NCI-H2029 (cell line): Measurements from ENCODE around the gene VTI1A.

ENCODE experiments used
- DNase-seq: peaks from one replicate; lab custom pipeline; 2025; lab: John Stamatoyannopoulos, UW

Gene VTI1A

DNA sequence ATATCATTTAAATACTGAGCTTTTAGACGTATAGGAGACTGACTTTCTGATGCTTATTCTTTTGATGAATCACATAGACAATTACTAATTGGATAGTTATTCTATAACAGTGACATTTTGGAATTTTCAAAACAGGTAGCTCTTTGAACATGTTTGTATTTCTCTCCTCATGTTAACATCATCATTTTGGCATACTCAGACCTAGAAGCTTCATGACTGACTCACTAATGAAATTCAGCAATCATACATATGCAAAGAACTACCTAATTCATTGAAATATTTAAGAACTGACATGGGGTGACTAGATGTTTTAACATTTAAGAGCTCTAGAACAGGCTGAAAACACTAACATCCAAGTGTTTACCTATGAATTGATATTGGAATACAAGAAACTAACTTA is 192.3 kb downstream of the VTI1A start:
- no peak for DNase-seq

DNA sequence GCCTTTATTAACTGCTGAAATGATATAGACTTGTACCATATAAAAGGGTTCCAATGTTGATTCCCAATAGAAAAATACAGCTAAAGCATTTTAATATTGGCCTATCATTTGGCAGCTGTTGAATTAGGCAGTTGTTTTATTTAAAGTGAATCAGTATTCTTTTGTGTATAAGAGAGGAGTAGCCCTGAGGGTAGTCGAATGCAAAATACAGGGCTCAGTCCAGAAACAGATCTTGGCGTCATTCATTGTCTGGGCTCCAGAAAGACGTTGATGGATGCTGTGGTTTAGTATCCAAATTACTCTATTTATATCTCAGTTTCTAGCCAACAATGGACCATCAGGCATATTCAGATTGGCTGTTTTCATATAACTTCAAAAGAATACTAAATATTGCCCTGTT is 193.6 kb downstream of the VTI1A start:
- no peak for DNase-seq

DNA sequence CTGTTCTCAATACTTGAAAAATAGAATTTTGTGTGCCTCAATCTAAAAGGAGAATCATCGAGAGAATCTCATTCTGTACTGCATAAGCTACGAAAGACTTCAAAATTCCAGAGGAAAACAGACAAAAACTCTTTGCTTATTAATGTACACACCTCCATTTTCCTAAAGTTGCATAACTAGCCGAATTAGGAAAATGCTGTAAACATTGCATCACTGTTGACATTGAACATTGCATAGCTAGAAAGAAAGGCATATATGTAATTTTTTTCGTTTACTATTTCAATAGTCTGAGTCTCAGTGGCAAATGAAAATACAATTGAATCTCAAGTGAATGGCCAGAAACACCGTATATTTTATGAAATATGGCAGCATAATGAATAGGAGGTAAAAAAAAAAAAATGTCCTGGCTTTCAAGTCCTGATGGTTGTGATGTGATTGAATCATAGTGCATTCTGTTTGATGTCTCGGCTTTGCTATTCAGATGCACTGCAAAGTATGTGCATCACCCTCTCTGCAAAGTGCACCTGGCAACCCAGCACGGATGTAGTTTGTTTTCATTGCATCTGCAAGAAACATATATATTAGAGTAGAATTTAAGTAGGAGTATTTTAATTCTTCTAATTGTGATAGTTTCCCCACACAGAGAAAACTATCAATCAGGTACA is 196.7 kb downstream of the VTI1A start:
- no peak for DNase-seq

DNA sequence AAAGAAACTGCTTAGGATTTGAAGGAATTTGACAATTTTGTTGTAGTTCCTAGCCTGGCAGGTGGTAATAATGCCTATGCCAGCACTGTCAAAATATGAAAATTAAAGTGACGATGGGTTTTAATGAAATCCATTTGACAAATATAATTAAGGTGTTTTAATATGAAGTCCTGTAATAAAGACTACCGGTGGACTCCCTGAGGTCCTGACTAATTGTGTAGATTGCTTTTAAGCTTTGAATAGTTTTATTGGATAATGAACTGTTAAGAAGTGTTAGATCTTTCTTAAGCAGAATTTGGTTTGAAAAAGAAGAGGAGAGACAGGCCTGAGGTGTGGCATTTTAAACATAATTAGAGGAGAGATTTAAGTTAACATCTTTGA is 197.2 kb downstream of the VTI1A start:
- no peak for DNase-seq

DNA sequence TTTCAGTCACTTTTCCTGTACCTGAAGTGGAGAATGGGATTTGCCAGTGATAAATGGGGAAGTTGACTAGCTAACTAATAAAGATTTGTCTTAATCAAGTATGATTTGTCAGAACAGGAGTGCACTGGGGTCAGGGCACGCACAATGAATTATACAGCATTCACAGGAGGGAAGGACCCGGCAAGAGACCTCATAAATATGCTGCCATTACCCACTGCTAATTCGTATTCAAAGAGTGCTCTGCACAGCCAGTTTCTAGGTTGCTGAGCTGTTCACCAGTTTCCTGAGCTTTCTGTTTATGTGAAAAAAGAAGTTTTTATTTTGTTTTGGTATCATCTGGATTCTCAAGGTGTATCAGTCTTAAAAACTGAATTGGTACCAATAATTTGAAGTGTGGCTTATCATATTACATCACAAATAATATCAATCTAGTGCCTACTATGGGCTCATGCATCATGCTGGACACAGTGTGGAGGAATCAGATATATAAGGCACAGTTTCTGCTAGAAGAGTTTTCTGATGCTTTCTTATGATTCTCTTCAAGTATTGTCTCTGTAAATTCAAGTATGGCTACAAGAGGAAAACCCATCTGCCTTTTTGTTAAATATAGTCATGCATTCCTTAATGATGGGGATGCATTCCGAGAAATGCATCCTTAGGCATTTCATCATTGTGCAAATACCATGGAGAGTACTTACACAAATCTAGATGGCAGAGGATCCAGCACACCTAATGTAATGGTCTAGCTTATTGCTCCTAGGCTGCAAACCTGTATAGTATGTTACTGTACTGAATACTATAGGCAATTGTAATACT is 202.2 kb downstream of the VTI1A start:
- DNase-seq: no peak

DNA sequence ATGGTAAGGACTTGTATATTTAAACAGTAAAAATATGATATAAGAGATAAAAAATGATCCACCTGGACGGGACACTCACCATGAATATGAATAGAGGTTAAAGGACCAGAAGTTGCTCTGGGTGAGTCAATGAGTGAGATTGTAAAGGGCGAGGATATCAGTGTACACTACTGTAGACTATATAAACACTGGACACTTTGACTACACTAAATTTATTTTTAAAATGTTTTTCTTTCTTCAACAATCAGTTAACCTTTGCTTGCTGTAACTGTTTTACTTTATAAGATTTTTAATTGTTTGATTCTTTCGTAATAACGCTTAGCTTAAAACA is 202.8 kb downstream of the VTI1A start:
- no peak for DNase-seq

DNA sequence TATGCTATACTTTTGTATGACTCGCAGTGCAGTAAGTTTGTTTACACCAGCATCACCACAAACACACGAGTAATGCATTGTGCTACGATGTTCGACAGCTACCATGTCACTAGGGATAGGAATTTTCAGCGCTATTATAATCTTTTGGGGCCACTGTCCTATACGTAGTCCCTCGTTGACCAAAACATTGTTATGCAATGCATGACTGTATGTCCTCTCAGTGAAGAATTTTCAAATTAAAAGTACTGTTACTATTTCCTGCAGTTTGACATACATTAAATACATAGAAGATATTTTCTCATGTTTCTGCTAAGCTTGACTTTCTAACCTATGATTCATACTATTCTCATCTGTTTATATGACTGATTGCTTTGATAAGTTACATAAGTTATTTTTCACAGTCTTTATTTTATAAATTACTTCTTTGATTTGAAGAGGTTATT is 203.6 kb downstream of the VTI1A start:
- no peak for DNase-seq

DNA sequence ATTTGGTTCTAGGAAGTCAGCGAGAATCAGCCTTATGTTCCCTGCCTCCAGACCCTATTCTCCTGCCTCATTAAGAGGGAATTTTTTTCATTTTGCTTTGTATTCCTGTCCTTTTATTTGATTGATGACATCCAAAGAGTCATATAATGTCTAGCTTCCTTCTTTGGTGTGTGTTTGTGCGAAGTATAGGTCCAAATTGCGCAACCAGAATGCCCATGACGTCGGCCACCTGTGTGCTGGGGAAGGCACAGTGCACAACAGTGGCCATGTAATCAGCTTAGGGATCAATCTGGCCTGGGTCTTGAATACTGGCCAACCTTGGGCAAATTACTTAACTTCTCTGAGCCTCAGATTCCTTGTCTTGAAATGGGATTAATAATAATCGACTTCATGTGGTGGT is 206.2 kb downstream of the VTI1A start:
- DNase-seq: no peak

DNA sequence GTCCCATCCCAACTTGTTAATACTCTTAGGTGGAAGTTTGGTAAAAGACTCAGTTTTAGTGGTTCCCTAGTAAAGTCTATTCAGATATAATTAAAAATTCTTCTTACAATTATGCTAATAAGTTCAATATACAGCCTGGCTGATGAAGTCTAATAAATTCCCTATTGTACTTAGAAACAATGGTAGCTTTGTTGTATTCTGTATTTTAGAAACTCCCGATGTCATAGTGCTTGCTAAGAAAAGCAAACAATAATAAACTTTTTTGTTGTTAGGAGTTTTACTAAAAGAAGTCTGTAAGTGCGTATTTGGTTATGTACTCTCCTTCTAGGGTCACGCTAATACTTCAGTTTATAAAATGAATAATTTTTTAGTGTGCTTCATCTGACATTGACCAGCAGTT is 206.8 kb downstream of the VTI1A start:
- DNase-seq: no peak

DNA sequence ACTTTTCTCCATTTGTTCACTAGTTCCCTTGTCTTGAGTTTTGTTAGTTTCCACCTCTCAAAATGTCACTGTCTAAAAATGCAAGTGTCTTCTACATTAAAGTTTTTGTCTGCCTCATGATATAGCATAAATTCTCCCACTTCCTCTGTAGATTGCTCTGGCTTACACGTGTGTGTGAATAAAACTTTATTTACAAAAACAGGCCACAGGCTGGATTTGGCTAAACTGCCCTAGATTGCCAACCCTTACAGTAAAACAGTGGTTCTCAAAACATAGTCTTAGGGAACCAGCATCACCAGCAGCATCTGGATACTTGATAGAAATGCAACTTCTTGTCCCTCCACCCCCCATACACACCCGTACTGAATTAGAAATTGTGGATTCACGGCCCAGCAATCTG is 207.8 kb downstream of the VTI1A start:
- no peak for DNase-seq

DNA sequence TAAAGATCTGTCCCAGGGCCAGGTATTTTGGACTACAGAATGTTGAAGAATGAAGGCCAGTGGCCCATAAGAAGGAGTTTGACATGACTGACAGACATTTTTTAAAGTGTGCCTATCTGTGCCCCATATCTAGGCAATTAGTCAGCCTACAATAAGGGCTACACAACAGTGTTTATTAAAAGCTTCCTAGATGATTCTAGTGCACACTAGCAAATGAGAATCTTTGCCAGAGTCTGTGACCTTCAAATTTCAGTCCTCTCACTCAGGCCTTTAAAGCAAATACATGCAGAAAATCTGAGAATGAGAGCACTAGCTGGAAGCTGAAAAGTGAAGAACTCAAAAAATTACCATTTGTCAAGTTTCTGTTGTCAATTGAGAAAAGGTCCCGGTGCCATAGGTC is 208.7 kb downstream of the VTI1A start:
- DNase-seq: no peak

DNA sequence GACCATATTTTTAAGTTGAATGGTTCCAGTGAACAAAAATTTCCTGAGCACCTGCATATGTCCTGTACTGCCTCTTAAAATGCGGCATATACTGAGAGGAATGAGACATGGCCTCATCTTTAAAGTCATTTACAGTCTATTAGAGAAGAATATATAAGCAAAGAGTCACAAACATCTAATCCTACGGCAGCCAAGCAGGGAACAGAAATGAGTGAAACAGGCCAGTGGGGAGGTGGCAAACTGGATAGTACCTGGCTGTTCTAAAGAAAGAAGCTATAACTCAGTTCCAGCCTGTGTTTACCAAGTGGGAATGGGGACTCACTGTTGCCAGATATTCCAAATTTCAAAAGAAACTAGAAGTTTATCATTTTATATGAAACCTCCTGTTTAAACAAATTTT is 211.4 kb downstream of the VTI1A start:
- DNase-seq: no peak

DNA sequence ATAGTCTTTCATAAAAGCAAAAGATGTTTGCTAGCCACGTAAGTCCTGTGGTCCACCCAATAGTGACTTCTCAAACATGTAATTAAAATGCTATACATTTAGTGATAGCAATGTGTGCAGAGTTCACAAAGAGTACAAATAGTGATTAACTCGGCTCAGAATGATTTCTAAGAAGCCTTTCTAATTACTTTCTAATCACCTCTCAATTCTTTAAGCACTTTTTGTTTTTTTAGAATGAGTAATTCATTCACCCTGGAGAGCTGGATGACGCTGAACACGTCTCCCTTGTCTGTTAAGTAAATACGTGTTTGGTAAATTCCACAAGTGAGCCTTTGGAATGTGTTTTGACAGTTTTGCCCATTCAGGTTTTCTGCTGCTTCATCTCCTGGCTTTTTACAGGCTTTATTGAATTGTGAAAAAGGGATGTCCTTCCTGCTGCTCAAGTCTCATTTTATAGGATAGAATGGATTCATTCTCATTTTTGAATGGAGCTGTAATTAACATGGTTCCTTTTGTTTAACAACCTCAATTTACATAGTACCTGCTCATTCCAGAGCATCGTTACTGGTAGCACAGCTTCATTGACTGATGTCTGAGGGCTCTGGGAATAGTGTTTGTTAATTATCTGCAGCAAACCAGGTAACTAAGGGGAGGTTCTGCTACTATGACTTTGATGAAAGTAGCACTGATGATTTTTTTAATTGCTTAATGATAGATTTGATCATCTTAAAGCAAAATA is 212.1 kb downstream of the VTI1A start:
- DNase-seq: no peak

DNA sequence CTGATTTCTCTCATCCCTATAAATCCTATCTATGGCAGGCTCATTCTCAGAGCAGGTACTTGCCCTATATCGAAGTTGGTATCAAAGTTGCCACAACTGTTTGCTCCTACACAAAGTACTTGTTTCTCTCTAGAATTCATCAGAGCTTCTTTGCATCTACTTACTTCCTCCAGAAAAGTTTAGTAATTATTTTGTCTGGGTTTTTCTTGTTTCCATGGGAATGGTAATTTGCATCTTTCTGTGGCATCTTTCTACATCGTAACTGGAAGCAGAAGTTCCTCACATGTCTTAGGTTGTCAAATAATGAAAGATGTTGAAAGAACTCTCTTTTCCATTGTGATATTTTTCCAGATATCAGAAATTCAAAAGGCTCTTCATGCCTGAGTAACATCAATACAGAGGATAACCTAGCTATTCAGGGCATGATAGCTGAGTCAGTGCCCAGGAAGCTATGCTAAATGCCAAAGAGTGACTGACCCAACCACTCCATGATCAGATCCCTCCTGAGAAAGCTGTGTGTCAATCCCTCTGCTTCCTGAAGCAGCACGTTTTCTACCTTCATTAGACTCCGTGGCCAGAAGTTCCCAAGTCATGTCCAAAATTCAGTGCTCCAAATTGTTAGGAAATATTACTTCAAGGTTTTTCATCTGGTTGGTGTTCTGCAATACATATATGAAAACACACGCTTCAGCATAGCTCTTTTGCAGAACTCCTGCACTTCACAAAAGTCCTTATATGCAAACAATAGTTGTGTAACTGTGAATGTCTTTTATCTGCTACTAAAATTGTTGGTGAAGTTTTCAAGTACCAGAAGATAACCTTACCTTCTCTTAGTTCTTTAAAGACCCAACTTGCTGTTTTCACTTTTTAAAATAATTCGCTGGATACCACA is 216.5 kb downstream of the VTI1A start:
- no peak for DNase-seq

DNA sequence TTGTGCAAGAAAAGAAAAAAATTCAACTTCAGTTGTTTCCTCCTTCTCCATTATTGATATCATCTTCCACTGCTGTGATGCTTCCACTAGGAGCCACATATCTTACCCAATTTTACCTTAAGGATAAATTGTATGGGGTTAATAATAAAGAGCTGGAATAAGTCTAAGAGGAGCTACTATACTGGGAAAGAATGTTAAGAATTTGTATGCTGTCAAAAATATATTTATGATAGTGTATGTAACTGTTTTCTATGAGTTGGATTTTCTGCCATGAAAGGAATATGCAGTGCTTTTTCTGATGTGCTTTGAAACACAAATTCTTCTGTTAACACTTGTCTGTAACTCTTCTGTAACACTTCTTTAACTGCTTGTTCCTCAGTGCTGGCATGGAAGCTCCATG is 219.1 kb downstream of the VTI1A start:
- no peak for DNase-seq

DNA sequence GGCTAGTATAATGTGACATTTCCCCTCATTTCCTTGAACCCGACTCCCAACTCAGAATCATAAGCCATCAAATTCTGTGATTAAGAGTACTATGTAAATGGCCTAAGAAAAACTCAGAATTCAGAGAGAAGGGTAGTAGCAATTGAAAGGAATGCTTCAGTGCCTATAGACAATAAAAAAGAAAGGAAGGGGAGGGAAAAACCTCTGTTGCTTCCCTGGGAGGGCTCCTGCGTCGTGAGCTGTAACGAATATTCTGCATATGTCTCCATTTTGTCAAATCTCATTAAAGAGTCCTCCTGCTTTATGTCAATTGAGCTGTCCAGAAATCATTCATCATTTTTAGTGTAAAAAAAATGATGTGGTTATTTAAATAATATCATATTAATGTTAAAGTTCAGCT is 223.0 kb downstream of the VTI1A start:
- DNase-seq: no peak

DNA sequence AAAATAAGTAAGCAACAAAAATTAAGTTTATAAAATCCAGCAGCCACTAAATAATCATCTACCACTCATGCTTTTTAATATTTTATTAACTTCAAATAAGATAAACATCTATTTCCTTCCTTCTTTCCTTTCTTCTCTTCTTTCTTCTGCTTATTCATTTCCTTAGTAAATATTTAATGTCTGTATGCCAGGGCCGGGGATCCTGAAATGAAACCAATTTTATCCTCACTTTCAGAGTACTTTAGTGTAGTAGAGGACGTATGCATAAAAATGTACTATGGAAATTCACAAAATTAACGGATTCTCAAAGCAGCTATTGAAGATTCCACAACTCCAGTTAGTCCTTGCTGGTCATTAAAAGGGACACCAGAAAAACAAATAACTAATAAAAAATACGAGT is 224.7 kb downstream of the VTI1A start:
- no peak for DNase-seq

DNA sequence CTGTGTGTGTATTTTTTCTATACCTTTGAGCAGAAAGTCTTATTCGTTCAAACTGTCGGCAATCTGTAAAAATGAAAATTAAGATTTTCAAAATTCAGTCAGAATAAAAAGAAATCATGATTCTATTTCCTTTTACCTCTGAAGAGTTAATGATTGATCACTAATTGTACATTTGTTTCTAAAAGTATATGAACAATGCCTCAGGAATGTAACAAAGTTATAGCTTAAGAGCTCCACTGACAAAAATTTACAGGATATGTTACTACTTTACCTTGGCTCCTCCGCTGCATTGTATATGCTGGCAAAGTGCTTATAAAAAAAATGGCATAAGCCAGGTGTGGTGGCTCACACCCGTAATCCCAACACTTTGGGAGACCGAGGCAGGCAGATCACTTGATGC is 225.7 kb downstream of the VTI1A start:
- no peak for DNase-seq

DNA sequence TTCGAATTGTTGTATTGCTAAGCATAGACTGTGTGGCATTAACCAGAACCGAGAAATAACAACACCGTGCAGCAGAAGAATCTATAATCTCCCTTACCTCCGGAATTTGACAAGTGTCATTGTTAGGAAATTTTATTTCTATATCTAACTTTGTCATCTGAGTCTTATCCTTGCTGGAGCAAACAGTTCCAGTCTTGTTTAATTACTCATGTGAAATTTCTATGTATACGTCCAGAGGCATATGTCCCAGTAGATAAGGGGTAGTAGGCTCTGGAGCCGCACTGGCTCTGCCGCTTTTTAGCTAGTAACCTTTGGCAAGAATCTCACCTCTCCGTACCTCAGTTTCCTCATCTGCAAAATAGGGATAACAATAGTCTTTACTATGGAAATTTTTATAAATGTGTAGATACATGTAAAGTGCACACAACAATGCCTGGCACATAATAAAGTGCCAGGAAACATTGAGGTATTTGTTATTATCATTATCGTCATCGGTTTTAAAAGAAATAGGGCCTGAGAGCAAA is 228.6 kb downstream of the VTI1A start:
- DNase-seq: no peak

DNA sequence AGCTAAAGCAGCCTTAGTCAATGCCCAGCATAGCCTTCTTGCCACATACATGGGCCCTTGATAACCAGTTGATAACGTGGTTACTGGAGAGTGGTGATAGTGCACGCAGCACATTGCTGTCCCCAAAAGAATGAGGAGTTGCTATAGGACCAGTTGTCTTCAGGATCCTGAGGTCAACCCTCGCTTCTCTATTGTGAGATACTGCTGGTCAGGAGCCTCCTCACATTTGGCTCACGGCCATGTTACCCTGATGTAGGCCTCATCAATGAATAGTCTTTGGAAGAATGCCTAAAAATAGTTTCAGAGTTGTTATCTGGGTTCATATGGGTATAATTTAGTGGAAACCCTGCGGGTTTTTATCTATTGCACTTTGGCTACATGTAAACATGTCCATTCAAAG is 230.7 kb downstream of the VTI1A start:
- no peak for DNase-seq

DNA sequence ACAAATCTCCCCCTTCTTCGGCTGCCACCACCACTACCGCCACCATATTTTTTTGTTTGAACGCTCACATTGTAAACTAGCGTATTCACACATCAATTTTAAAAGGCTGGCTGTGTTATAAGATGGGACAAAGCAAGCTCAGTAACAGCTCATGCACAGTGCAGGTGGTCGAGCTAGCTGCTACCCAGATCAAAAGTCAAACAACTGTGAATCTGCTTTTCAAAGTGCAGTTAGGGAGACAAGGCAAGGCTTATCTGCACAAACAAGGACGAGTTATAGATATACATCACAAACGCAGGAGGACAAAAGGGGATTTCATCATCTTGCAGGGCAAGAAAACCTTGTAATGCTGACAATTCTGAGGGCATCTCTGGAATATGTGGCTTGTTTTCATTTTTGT is 231.6 kb downstream of the VTI1A start:
- no peak for DNase-seq

DNA sequence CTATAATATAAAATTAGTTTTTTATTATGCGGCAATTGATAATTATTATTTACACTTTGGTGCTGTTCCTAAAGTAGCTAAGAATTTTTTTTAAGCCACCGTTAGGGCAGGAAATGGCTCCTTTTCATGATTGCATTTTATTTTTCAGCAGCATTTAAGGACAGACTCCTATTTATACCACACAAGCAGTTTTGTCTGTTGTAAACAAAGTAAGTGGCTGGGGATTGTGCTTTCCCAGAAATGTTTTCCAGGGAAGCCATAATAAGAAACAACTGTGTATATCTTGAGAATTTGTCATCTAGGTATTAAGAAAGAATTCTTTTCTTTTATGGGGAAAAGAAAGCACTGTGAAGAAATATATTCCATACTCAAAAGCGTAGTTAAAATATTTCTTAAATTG is 232.0 kb downstream of the VTI1A start:
- DNase-seq: no peak
